Ishikawa (cell line): ENCODE measurements around the gene ADAT1.

Experiments used
- CEBPB ChIP-seq: IDR thresholded peaks from 2 replicates; pipeline ENCODE4 v1.6.1; 2012
- CREB1 ChIP-seq: IDR thresholded peaks from 2 replicates; pipeline ENCODE4 v1.6.1; 2012; ENCODE audit warnings: low read depth
- EP300 ChIP-seq: IDR thresholded peaks from 2 replicates; pipeline ENCODE4 v1.6.1; 2012; ENCODE audit warnings: borderline replicate concordance
- FOXM1 ChIP-seq: IDR thresholded peaks from 2 replicates; pipeline ENCODE4 v1.6.1; 2012; ENCODE audit warnings: low read depth, borderline replicate concordance
- MAX ChIP-seq: IDR thresholded peaks from 2 replicates; pipeline ENCODE4 v1.6.1; 2012
- NFIC ChIP-seq: IDR thresholded peaks from 2 replicates; pipeline ENCODE4 v1.6.1; 2012
- RAD21 ChIP-seq: IDR thresholded peaks from 2 replicates; pipeline ENCODE4 v1.6.1; 2012; ENCODE audit warnings: low read depth
- REST ChIP-seq: IDR thresholded peaks from 2 replicates; pipeline ENCODE4 v1.6.1; 2012; ENCODE audit warnings: low read depth, mild to moderate bottlenecking
- TAF1 ChIP-seq: IDR thresholded peaks from 2 replicates; pipeline ENCODE4 v1.6.1; 2012; ENCODE audit warnings: low read depth, mild to moderate bottlenecking
- TEAD4 ChIP-seq: IDR thresholded peaks from 2 replicates; pipeline ENCODE4 v1.6.1; 2012
- YY1 ChIP-seq: IDR thresholded peaks from 2 replicates; pipeline ENCODE4 v1.6.1; 2012; ENCODE audit warnings: low read depth
- ZBTB7A ChIP-seq: IDR thresholded peaks from 2 replicates; pipeline ENCODE4 v1.6.1; 2012; ENCODE audit warnings: low read depth

GRCh38 chr16:75599452-75600277 lies 23.4 kb downstream of the ADAT1 start:
- TF ChIP-seq RAD21 (no peak), ZBTB7A (no peak), MAX (no peak), TAF1 (no peak), REST (no peak), YY1 (no peak), FOXM1 (no peak), EP300 (no peak), CEBPB (no peak), TEAD4 (no peak), NFIC (no peak), CREB1 (no peak)
